HG02798 (cell line): ENCODE results near the gene TRMU.

Source experiments
- ATAC-seq: cut with Tn5 transposase; IDR thresholded peaks from one replicate; pipeline ENCODE4 v1.9.1; 2021; ENCODE audit warnings: mild to moderate bottlenecking; ENCODE audit not compliant: unreplicated experiment, poor library complexity

TRMU gene

GRCh38 chr22:46366801-46367706, 31.5 kb downstream of the TRMU start:
- no peak for ATAC-seq

DNA sequence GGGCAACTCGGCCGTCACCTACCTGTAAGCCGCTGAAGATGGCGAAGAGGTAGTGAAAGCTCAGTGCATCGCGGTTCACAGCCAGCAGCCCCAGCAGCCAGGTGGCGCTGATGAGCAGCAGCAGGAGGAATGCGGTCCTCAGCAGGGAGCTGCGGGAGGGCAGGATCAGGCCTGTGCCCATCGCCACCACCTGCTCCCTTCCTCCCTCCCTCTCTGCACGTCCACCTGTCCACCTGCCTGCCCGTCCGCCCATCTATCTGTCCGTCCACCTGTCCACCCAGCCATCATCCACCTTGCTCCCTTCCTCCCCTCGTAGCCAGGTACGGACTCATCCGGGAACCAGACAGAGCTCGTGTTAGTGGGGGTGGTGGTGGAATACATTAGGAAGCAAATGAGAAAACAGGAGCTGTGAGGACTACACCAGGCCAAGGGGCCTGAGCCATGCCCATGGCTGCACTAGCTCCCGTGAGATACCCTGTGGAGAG, 32.2 kb downstream of the TRMU start:
- no peak for ATAC-seq

GRCh38 chr22:46368422-46368821, 32.9 kb downstream of the TRMU start:
- ATAC-seq, result no peak

DNA sequence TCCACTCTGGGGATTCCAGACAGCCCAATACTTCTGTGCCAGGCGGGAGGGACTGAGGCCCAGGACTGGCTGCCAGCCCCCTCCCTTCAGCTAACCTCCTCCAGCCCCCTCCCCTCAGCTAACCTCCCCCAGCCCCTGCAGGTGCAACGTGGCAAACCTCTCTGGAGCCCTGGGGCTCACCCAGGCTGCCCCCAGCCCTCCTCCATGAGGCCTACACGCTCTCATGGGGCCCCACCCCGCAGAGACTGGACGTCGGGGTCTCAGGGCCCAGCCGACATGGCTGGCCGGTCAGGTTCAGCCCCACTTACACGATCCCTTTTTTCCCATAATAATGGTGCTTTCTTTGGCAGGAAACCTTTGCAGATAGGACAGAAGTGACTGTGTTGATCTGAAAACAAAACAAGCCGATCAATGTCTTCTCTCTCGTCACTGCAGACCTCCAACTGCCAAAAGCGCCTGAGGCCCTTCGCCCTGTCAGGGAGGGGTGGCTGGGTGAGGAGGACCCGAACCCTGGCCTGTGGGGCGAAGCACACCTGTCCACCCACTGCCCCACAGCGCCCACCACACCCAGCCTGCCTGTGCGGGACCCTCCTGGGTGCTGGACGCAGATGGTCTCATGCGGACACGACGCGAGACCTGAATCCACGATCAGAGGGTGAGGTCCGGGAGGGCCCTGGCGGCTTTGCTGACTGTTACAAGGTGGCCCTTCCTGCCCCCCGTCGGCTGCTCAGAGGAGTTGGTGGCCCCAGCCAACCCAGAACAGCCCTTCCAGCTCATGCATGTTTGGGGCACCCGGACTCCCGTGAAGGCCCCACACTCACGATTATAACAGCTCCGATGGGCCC, 33.6 kb downstream of the TRMU start:
- ATAC-seq, result no peak

DNA sequence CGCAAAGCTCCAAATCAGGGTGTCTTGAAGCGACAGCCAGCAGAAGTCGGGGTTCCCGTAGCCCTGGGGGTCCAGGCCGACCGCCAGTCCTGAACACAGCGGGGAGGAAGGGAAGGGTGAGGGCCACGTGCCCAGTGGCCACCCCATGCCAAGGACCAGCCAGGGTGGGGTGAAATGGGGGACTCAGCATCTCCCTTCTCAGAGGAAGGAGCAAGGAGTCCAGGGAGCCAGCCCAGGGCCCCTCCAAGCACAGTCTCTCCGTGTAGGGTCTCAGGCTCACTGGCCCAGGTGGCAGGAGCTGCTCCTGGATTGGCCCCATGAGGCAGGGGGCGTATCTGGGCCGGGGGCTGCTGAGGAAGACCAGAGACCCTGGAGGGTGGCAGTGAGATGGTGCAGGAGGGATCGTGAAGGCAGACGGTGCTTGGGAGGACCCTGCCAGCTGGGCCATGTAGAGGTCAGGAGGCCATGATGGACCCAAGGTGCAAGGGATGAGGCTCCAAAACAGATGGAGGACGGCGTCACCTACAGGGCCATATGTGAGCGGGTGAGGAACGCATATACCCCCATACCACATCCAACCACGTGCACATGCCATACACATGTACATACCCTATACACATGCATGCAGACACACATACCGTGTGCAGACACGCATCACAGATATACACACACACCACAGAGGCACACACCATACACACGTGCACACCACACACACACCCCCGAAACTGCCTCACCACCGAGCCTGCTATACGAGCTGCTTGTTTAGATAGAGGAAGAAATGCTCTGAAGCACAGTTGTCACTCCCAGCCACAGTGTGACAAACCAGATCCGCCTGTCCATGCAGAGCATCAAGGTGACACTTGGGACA, 34.4 kb downstream of the TRMU start:
- ATAC-seq, result no peak

DNA sequence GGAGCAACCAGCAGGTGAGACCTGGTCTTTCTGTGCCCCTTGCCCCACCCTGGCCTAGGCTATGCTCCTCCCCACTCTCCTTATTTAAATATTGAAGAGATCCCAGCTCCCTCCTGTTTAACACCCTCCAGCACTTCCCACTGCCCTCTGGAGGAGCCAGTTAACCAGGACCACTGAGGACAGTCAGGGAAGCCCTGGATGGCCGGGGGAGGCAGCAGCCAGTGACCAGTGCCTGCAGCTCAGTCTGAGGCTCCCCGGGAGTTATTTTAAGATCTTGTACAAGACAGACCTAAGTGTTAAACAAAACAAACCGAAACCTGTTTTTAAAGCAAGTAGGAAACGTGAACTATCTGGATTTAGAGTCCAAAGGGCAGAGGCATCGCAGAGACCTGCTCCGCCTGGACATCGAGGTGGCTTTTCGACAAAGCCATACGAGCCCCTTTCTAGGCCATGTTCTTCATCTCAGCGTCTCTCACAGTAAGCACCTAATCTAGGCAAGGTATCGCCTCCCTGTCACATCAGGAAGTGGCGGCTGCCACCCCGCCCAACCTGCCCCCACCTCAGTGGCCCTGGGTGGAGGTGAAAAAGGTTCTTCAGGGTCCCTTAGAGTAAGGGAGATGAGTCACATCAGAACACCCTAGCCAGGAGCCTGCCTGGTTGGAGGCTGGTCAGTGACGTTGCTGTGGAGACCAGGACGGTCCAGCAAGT, 35.2 kb downstream of the TRMU start:
- no peak for ATAC-seq

DNA sequence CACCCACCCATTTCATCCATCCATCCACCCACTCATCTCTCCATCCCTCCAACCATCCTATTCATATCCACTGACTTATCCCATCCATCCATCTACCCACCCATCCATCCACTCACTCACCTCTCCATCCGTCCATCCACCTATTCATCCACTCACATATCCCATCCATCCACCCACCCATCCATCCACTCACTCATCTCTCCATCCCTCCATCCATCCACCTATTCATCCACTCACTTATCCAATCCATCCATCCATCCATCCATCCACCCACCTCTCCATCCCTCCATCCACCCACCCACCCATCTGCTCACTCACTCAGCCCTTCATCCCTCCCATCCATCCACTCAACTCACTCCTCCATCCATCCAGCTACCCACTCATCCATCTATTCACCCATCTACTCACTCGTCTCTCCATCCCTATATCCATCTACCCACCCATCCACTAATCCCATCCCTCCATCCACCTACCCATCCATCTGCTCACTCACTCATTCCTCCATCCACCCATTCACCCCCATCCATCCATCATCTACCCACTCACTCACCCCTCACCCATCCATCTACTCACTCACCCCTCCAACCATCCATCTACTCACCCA, 36.2 kb downstream of the TRMU start:
- no peak for ATAC-seq

GRCh38 chr22:46372686-46373085, 37.2 kb downstream of the TRMU start:
- no peak for ATAC-seq

DNA sequence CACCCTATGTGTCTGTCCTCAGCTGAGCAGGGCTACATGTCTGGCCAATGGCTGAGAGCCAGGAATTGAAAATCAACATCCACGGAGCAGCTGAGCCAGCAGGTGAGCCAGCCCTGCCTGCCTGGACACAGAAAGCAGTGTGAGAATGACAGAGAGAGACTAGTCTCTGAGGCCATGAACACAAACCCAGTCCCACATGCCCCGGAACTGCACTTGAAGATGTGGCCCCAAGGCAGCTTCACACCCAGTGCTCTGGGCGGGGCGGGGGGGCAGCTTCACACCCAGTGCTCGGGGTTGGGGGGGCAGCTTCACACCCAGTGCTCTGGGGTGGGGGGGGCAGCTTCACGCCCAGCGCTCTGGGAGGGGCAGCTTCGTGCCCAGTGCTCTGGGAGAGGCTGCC, 37.6 kb downstream of the TRMU start:
- no peak for ATAC-seq

DNA sequence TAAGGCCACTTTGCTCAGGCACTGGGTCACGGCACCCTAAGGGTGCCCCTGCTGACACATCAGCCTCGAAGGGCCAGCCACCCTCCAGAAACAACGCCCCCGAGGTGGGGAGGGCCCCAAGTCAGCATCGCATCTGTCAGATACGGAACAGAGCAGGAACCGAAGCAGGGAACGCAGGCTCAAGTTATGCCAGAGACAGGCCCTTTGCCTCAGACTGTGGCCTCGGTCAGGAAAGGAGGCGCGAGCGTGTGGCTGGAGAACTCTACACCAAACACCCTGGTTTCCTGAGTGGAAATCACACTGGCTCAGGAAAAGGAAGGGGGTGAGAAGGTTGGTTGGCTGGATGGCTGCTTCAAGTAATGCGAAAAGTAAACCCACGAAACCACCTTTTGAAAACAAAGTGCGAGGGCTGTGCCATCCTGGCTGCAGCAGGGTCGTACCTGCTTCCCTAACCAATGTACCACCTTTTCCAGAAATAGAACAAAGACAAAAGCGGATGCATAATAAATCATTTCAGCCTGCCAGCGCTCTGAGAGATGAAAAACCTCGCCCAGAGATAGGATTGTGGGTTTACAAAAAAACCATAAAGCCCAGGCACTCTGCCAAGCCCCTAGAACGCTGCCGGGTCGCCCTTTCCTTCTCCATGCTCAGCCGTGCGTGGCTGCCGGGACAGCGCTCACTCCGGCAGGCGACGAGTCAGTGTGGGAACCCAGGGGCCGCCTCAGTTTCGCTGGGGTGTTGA, 38.6 kb downstream of the TRMU start:
- no peak for ATAC-seq

- ATAC-seq, result no peak
Observed at GRCh38 chr22:46374663-46375474, 39.4 kb downstream of the TRMU start.

- ATAC-seq, result no peak
Observed at GRCh38 chr22:46376111-46376510, 40.6 kb downstream of the TRMU start.

DNA sequence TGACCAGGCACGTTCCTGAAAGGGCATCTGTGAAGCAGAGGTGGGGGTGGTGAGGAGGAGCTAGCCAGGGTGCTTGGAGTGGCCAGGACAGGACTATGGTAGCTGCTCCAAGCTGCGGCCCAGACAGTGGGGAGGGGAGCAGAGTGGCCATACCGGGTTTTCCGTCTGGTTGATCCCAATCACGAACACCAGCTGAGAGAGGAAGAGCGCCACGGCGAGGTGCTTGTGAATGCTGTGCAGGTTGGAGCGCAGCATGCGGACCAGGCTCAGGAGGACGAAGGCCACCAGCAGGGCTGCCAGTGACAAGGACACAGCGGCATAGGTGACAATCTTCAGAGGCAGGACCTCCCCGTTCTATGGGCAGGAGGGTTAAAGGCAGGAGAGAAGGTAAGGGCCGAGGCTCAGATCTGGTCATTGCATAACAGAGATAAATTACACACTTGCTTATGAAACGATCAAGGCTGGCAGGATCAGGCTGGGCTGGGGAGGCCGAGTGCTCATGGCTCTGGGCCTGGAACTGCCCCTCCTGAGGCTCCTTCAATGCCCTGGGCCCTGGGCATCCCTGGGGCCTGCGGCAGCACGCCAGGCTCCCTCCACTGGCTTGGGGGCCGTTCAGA, 41.5 kb downstream of the TRMU start:
- ATAC-seq, result no peak

GRCh38 chr22:46377525-46378425, 42.3 kb downstream of the TRMU start:
- no peak for ATAC-seq

- ATAC-seq, result no peak
Observed at GRCh38 chr22:46378426-46379065, 43.0 kb downstream of the TRMU start.
